SK-N-SH (cell line): ENCODE results near the gene SAMD4B.

Source experiments
- CTCF ChIP-seq: fragments of 200-600 bp; sonication (generic); IDR thresholded peaks from 2 replicates; pipeline ENCODE4 v1.6.1; 2017; ENCODE audit warnings: antibody characterized with exemption, mild to moderate bottlenecking, moderate library complexity
- POLR2AphosphoS5 ChIP-seq: IDR thresholded peaks from 2 replicates; pipeline ENCODE4 v1.6.1; 2012; ENCODE audit warnings: low read depth, low read length
- REST ChIP-seq: IDR thresholded peaks from 2 replicates; pipeline ENCODE4 v1.6.1; 2012; ENCODE audit warnings: mild to moderate bottlenecking, low read depth, low read length, moderate library complexity
- YY1 ChIP-seq: IDR thresholded peaks from 2 replicates; pipeline ENCODE4 v1.4.0; 2012; ENCODE audit warnings: low read depth, mild to moderate bottlenecking

GRCh38 chr19:39432677-39433025, 90.4 kb downstream of the SAMD4B start:
- TF ChIP-seq CTCF (no peak), REST (no peak), POLR2AphosphoS5 (no peak), YY1 (no peak)
